H1 (cell line): Measurements from ENCODE around the gene VPS41. TPM values are rescaled to one million over a fixed set of nuclear protein-coding genes. Genes with fewer than 3 reads are reported as not detected.

ENCODE experiments used
- CTCF ChIA-PET: fragments of 300-600 bp; sonication (Branson Sonifier 250); formaldehyde crosslinking; loops from one replicate; lab custom pipeline; 2021; ENCODE audit not compliant: partially characterized antibody; lab: Charles Lee
- POLR2A ChIA-PET: fragments of 300-600 bp; sonication (Branson Sonifier 250); formaldehyde crosslinking; loops from one replicate; lab custom pipeline; 2021; ENCODE audit warnings: inconsistent platforms; ENCODE audit not compliant: partially characterized antibody; lab: Charles Lee
- DNase-seq, 2 experiments: peaks; one replicate each; pipeline versions ENCODE4 v3.0.0 to v3.0.0-alpha.2; 2010 to 2022; ENCODE audit warnings: low spot score in 2 of 2, low read depth in 1 of 2, mixed read lengths in 1 of 2
- FAIRE-seq: peaks from 2 replicates; lab custom pipeline; 2011; peaks lifted over from hg19 to GRCh38; lab: Jason Lieb, UNC
- H2AFZ ChIP-seq: 2 replicates; pipeline ENCODE4 v1.8.1; 2012; ENCODE audit warnings: low read length, inconsistent platforms
- H2AK5ac ChIP-seq: 2 replicates; pipeline ENCODE4 v1.6.1; 2013; ENCODE audit warnings: low read depth, low read length
- H2BK120ac ChIP-seq: replicated peaks from 2 replicates; pipeline ENCODE3; 2013; ENCODE audit warnings: low read depth, low read length, inconsistent platforms
- H2BK12ac ChIP-seq: 2 replicates; pipeline ENCODE4 v1.6.1; 2013; ENCODE audit warnings: low read depth, low read length
- H2BK15ac ChIP-seq: 2 replicates; pipeline ENCODE4 v1.6.1; 2013; ENCODE audit warnings: low read length
- H2BK20ac ChIP-seq: 2 replicates; pipeline ENCODE4 v1.6.1; 2013; ENCODE audit warnings: low read length
- H2BK5ac ChIP-seq: 2 replicates; pipeline ENCODE4 v1.6.1; 2013; ENCODE audit warnings: low read depth, low read length
- H3K14ac ChIP-seq: 2 replicates; pipeline ENCODE4 v1.6.1; 2013; ENCODE audit warnings: inconsistent platforms; ENCODE audit not compliant: insufficient read length
- H3K18ac ChIP-seq: 2 replicates; pipeline ENCODE4 v1.6.1; 2013; ENCODE audit warnings: low read length; ENCODE audit errors: extremely low read depth
- H3K23ac ChIP-seq: 2 replicates; pipeline ENCODE4 v1.6.1; 2013; ENCODE audit warnings: inconsistent platforms; ENCODE audit not compliant: insufficient read length
- H3K23me2 ChIP-seq: 2 replicates; pipeline ENCODE4 v1.6.1; 2013; ENCODE audit warnings: low read depth, low read length
- H3K27ac ChIP-seq: 2 replicates; pipeline ENCODE4 v1.6.1; 2011; ENCODE audit warnings: low read depth, low read length, inconsistent platforms
- H3K27me3 ChIP-seq, 4 experiments: replicated peaks in 1 of 4; 1 replicate in 1 of 4; 2 replicates in 3 of 4; pipeline versions ENCODE4 v1.6.1 to v1.8.1; 2011 to 2013; ENCODE audit warnings: low read length in 3 of 4, mild to moderate bottlenecking in 3 of 4, inconsistent platforms in 2 of 4, mixed read lengths in 2 of 4, moderate library complexity in 1 of 4; ENCODE audit not compliant: control insufficient read depth in 3 of 4, insufficient read depth in 3 of 4; ENCODE audit errors: extremely low read depth in 1 of 4
- H3K36me3 ChIP-seq, 4 experiments: 2 replicates each; pipeline versions ENCODE4 v1.6.1 to v1.8.1; 2011 to 2013; ENCODE audit warnings: mild to moderate bottlenecking in 4 of 4, low read length in 3 of 4, moderate library complexity in 2 of 4, control low read depth in 1 of 4, inconsistent platforms in 1 of 4; ENCODE audit not compliant: insufficient read depth in 4 of 4, control insufficient read depth in 2 of 4
- H3K4ac ChIP-seq: replicated peaks from 2 replicates; pipeline ENCODE3; 2013; ENCODE audit warnings: low read length, low read depth, mixed read lengths, inconsistent platforms; ENCODE audit not compliant: insufficient read length
- H3K4me1 ChIP-seq, 4 experiments: replicated peaks in 1 of 4; 1 replicate in 1 of 4; 2 replicates in 3 of 4; pipeline versions ENCODE4 v1.6.1 to v1.8.1; 2011 to 2013; ENCODE audit warnings: low read length in 3 of 4, inconsistent platforms in 2 of 4, mixed read lengths in 1 of 4; ENCODE audit not compliant: insufficient read depth in 4 of 4, control insufficient read depth in 3 of 4
- H3K4me2 ChIP-seq, 2 experiments: 2 replicates each; pipeline versions ENCODE4 v1.6.1 to v1.8.1; 2011 to 2013; ENCODE audit warnings: low read depth in 2 of 2, low read length in 2 of 2, control low read depth in 1 of 2, inconsistent platforms in 1 of 2, mild to moderate bottlenecking in 1 of 2; ENCODE audit not compliant: insufficient read depth in 1 of 2
- H3K4me3 ChIP-seq, 4 experiments: fragments of 200-600, 300-600 bp in 1 of 4; sonication (generic), shearing (Covaris generic), sonication (Bioruptor Twin) in 1 of 4; 2 replicates each; pipeline versions ENCODE4 v1.5.1 to v1.8.1; 2011 to 2016; ENCODE audit warnings: low read length in 4 of 4, low read depth in 3 of 4, control low read depth in 2 of 4, inconsistent platforms in 2 of 4, mild to moderate bottlenecking in 2 of 4, mixed read lengths in 1 of 4, moderate library complexity in 1 of 4; ENCODE audit not compliant: insufficient read depth in 2 of 4; ENCODE audit errors: extremely low read depth in 1 of 4
- H3K56ac ChIP-seq: replicated peaks from 2 replicates; pipeline ENCODE3; 2013; ENCODE audit warnings: low read depth, mild to moderate bottlenecking, mixed read lengths, low read length, inconsistent platforms; ENCODE audit not compliant: insufficient read length
- H3K79me1 ChIP-seq: 2 replicates; pipeline ENCODE4 v1.6.1; 2013; ENCODE audit warnings: low read depth, low read length, control low read depth
- H3K79me2 ChIP-seq, 2 experiments: 2 replicates each; pipeline versions ENCODE4 v1.6.1 to v1.8.1; 2012 to 2013; ENCODE audit warnings: low read length in 2 of 2, mild to moderate bottlenecking in 2 of 2, inconsistent platforms in 1 of 2; ENCODE audit not compliant: insufficient read depth in 2 of 2, control insufficient read depth in 1 of 2
- H3K9ac ChIP-seq, 4 experiments: replicated peaks in 1 of 4; 1 replicate in 1 of 4; 2 replicates in 3 of 4; pipeline versions ENCODE4 v1.6.1 to v1.8.1; 2011 to 2013; ENCODE audit warnings: low read depth in 3 of 4, low read length in 3 of 4, control low read depth in 2 of 4, mild to moderate bottlenecking in 2 of 4, moderate library complexity in 2 of 4, inconsistent platforms in 1 of 4; ENCODE audit errors: extremely low read depth in 1 of 4
- H3K9me3 ChIP-seq, 2 experiments: 2 replicates each; pipeline versions ENCODE4 v1.6.1 to v1.8.1; 2012 to 2013; ENCODE audit warnings: mild to moderate bottlenecking in 2 of 2, moderate library complexity in 2 of 2, control low read depth in 1 of 2, inconsistent platforms in 1 of 2, low read depth in 1 of 2, low read length in 1 of 2, mixed read lengths in 1 of 2; ENCODE audit not compliant: insufficient read depth in 2 of 2
- H4K20me1 ChIP-seq, 2 experiments: replicated peaks in 1 of 2; 2 replicates each; pipeline versions ENCODE3 to v1.8.1; 2011 to 2013; ENCODE audit warnings: inconsistent platforms in 2 of 2, low read length in 2 of 2, mild to moderate bottlenecking in 1 of 2; ENCODE audit not compliant: insufficient read depth in 2 of 2, control insufficient read depth in 1 of 2
- H4K5ac ChIP-seq: 2 replicates; pipeline ENCODE4 v1.6.1; 2013; ENCODE audit warnings: low read length, low read depth, mixed read lengths, inconsistent platforms; ENCODE audit not compliant: insufficient read length
- H4K8ac ChIP-seq: 2 replicates; pipeline ENCODE4 v1.8.0; 2013; ENCODE audit warnings: mild to moderate bottlenecking, moderate library complexity, low read length, inconsistent platforms; ENCODE audit not compliant: insufficient read depth; ENCODE audit errors: extremely low read depth
- H4K91ac ChIP-seq: replicated peaks from 2 replicates; pipeline ENCODE3; 2013; ENCODE audit warnings: low read length, mixed read lengths, inconsistent platforms; ENCODE audit not compliant: insufficient read length
- CBX8 ChIP-seq: fragments of 300-800, 300-1000 bp; sonication (generic); IDR thresholded peaks from 2 replicates; pipeline ENCODE4 v1.7.1; 2016; ENCODE audit warnings: low read depth, low read length, borderline replicate concordance
- CEBPB ChIP-seq: IDR thresholded peaks from 2 replicates; pipeline ENCODE4 v1.6.1; 2012; ENCODE audit warnings: low read depth, low read length
- CHD1 ChIP-seq: IDR thresholded peaks from 2 replicates; pipeline ENCODE4 v1.6.1; 2012; ENCODE audit warnings: low read depth, low read length, improper control_type of control experiment
- CREB1 ChIP-seq: IDR thresholded peaks from 2 replicates; pipeline ENCODE4 v1.6.1; 2012; ENCODE audit warnings: inconsistent platforms
- HDAC2 ChIP-seq, 2 experiments: fragments of 300-600 bp in 1 of 2; sonication (generic) in 1 of 2; IDR thresholded peaks; 2 replicates each; pipeline ENCODE4 v1.6.1; 2011 to 2012; ENCODE audit warnings: low read depth in 2 of 2, low read length in 2 of 2, mild to moderate bottlenecking in 2 of 2, moderate library complexity in 2 of 2, borderline replicate concordance in 1 of 2, inconsistent platforms in 1 of 2
- MAFK ChIP-seq: IDR thresholded peaks from 2 replicates; pipeline ENCODE4 v1.6.1; 2012; ENCODE audit warnings: low read depth, mild to moderate bottlenecking, improper control_type of control experiment, low read length
- NANOG ChIP-seq: IDR thresholded peaks from 2 replicates; pipeline ENCODE4 v1.6.1; 2011; ENCODE audit warnings: low read length, low read depth, mild to moderate bottlenecking, inconsistent platforms; ENCODE audit not compliant: insufficient read depth, poor library complexity, severe bottlenecking
- RNF2 ChIP-seq: fragments of 200-900, 300-1000 bp; sonication (generic); IDR thresholded peaks from 2 replicates; pipeline ENCODE4 v1.7.1; 2016; ENCODE audit warnings: borderline replicate concordance, low read depth, mild to moderate bottlenecking, antibody characterized with exemption, low read length; ENCODE audit not compliant: poor library complexity, severe bottlenecking; ENCODE audit errors: missing control alignments
- RXRA ChIP-seq: IDR thresholded peaks from 2 replicates; pipeline ENCODE4 v1.6.1; 2011; ENCODE audit warnings: low read depth, mild to moderate bottlenecking, low read length, moderate library complexity; ENCODE audit not compliant: insufficient read depth
- WGBS, 2 experiments: shearing (Covaris generic) in 1 of 2; methylation state at CpG; one replicate each; pipeline versions ENCODE4 v1.1.6 to v1.1.7; 2013 to 2015; ENCODE audit warnings: low lambda C conversion rate in 2 of 2, mixed read lengths in 2 of 2, inconsistent platforms in 1 of 2, low coverage in 1 of 2, missing lambda C conversion rate in 1 of 2; ENCODE audit not compliant: insufficient replicate concordance in 2 of 2, insufficient coverage in 1 of 2, insufficient read length in 1 of 2; ENCODE audit errors: extremely low coverage in 1 of 2, missing lambda C conversion rate in 1 of 2; 5-methylcytosine and 5-hydroxymethylcytosine counted together
- polyA plus RNA-seq, 7 experiments: library from polyadenylated mRNA; depleted of rRNA in 3 of 7; stranded (reverse) in 5 of 7; unstranded in 2 of 7; fragments of >200 nt in 5 of 7; fragments of 200-250 nt in 2 of 7; gene quantifications; 1 replicate in 5 of 7; 2 replicates in 1 of 7; 4 replicates in 1 of 7; pipeline versions ENCODE4 v1.2.1 to v1.2.3, GENCODE V29; 2011 to 2013; ENCODE audit warnings: missing spikeins in 2 of 7, mixed read lengths in 2 of 7
- total RNA-seq: library from RNA; stranded (reverse); fragmentation: NEBNext Ultra II Directional; extraction: Animal tissue kit (Norgen Biotek cat#: 25700); gene quantifications from 2 replicates; pipeline ENCODE4 v1.2.1, GENCODE V29; 2021
- TF ChIP-seq, protein P1 (sequence below): IDR thresholded peaks from 2 replicates; pipeline ENCODE4 v1.6.1; 2011; ENCODE audit warnings: low read depth, mild to moderate bottlenecking, low read length; ENCODE audit not compliant: insufficient read depth

The VPS41 gene
- total and polyA plus RNA-seq, 2 of the 8 experiments (the other 6 are each of a cell fraction or from before 2014, with no cell fraction given) = 10.7 to 63.3 TPM

DNA sequence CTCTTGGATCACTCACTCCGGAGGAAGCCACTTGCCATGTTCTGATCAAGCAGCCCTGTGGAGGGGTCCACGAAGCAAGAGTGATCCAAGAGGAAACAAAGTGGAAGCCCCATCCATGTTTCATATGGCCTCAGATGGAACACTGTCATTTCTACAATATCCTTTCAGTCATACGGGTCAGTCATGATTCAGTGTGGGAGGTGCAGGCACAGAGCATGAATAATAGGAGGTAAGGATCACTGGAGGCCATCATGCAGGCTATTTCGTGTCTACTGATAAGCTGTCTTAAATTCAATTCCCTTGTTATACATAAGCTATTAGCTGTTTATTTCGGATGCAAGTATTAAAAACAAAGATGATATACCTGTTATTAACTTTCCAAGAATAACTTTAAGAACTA, 36.8 kb downstream of the VPS41 start:
- no peaks in the 10 kb centered on the region for H3K23me2 ChIP-seq
- H3K4ac ChIP-seq = no peak overlapping the region
- H3K23ac ChIP-seq = no peak overlapping the region
- no peak overlapping the region for H2BK120ac ChIP-seq
- H2AK5ac ChIP-seq = no peak overlapping the region
- H2BK15ac ChIP-seq = no peak overlapping the region
- no peak overlapping the region for H2AFZ ChIP-seq
- ChIA-PET CTCF (interaction anchor here (1.4 to 3.9 kb wide), 2 partner anchors 9 to 30 kb away, joined by 5 to 19 read pairs; no protein-coding TSS in a partner anchor), POLR2A (interaction anchor here (1.5 kb wide), 1 partner anchor 10 kb away, joined by 4 read pairs; no protein-coding TSS in a partner anchor)
- no peak overlapping the region for H2BK20ac ChIP-seq
- no peak overlapping the region for H4K91ac ChIP-seq
- H3K4me3 ChIP-seq = no peak overlapping the region
- H3K79me2 ChIP-seq = peaks cover 0 to 28% of the 10 kb centered on the region in 2 experiments; a peak in 2 of 4 replicates
- H2BK12ac ChIP-seq = no peak overlapping the region
- H3K4me1 ChIP-seq = no peaks in the 10 kb centered on the region; a peak in 1 of 7 replicates
- H3K79me1 ChIP-seq = no peaks in the 10 kb centered on the region; the same call in 1 of the 2 replicates
- no peak for DNase-seq
- no peak overlapping the region for H3K18ac ChIP-seq
- WGBS, 2 experiments = 82% methylated on average over 5 of the region's 5 CpGs; no CpG with 5 or more reads in 1 of the 2 experiments
- no peak overlapping the region for H4K5ac ChIP-seq
- no peak overlapping the region for H3K56ac ChIP-seq
- no peaks in the 10 kb centered on the region for H3K27me3 ChIP-seq
- H3K9ac ChIP-seq = no peak overlapping the region
- FAIRE-seq = no peak
- TF ChIP-seq NANOG (no peak), HDAC2 (IDR thresholded peaks at IDR 0.05; ENCODE audit: borderline replicate concordance in 1 of 2, low read depth in 2 of 2, low read length in 2 of 2) (no peak), RNF2 (no peak), CREB1 (no peak), CEBPB (no peak), CBX8 (no peak), MAFK (no peak), CHD1 (no peak), RXRA (no peak)
- TF ChIP-seq, protein P1, sequence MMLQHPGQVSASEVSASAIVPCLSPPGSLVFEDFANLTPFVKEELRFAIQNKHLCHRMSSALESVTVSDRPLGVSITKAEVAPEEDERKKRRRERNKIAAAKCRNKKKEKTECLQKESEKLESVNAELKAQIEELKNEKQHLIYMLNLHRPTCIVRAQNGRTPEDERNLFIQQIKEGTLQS = no peak
- TF ChIP-seq, all 59 proteins: peak for 0
- Histone ChIP-seq H3K36me3 (peaks cover 0 to 17% (median 5%) of the 10 kb centered on the region in 4 experiments; a peak in 3 of 8 replicates), H3K4me2 (no peak overlapping the region), H3K27ac (no peak overlapping the region), H4K8ac (no peak overlapping the region), H4K20me1 (no peaks in the 10 kb centered on the region), H3K14ac (no peak overlapping the region), H3K9me3 (no peaks in the 10 kb centered on the region), H2BK5ac (no peak overlapping the region)
